HG03520 (cell line): Measurements from ENCODE around the gene TET2.

ENCODE experiments used
- ATAC-seq: cut with Tn5 transposase; IDR thresholded peaks from one replicate; pipeline ENCODE4 v1.9.1; 2021; ENCODE audit warnings: mild to moderate bottlenecking, moderate library complexity; ENCODE audit not compliant: unreplicated experiment

Gene TET2

DNA sequence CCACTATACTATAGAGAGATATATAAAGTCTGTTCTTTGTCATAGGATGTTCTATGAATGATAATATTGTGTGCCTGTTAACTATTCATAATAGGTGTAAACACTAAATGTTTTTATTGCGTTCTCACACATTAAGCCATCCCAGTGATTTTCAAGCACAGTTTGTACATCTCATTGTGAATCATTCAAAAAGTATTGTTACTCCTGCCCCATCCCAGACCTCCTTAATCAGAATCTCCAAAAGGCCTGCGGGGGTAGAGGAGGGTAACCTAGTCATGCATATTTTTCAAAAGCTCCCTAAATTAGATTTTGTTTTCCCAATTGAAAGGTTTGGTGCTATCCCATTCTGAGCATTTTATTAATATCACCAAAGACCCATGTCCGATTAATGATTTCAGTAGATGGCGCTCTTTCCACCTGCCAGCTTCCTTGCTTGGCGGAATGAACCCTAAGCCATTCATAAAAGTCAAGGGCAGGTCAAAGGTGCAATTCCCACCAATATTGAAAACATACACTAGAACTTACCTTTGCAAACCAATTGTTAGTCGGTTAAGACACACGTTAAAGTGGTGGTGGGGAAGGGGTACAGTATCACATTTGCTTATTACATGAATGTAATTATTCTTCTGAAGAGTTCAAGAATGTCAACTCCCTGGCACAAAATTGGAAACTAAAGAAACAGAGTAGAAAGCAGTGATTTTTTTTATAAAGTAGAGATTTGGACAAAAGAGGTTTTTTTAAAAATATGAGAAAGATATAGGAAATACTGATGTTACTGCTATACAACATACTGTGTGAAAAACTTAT, 5.8 kb upstream of the TET2 start:
- no peak for ATAC-seq

DNA sequence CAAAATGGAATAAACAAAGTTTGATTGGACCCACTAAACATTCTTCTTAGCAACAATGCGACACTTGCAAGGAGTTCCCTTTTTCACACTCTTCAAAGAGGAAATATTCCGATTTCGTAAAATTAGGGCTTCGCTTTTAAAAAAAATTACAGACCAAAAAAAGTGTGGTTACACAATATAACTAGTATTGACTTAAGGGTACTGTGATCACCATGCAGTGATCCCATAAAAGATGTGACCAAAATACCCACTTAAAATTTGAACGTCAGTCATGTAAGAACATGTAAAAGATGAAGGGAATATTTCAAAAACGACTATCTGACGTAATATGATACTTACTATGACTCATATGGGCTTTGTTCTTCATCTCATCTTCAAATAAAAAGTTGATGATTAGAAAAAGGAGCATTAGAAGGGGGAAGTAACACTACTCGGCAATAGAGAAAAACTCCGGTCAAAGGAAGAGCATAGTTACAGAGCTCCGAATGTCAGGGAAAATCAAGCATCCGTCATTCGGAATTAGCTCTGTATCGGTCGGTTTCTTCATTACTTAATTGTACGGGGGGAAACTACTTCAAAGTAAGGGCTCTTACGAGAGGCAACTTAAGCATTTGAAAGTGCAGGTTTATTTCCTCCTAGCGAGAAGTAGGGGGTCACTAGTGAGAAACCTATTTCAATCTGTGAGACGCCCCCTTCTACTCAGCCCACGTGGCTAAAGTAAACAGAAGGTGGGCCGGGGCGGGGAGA, 1.3 kb upstream of the TET2 start:
- no peak for ATAC-seq

DNA sequence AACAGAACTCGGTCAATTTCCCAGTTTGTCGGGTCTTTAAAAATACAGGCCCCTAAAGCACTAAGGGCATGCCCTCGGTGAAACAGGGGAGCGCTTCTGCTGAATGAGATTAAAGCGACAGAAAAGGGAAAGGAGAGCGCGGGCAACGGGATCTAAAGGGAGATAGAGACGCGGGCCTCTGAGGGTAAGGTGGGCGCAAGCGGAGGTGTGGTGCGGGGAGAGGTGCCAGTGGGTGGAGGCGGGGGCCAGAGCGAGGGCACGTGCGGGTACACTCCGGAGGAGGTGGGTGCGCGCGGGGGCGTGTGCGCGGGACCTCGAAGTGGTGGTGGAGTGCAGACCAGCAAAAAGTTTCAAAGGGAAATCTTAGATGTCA, 787 bp upstream of the TET2 start:
- ATAC-seq: peak; percentile 11

DNA sequence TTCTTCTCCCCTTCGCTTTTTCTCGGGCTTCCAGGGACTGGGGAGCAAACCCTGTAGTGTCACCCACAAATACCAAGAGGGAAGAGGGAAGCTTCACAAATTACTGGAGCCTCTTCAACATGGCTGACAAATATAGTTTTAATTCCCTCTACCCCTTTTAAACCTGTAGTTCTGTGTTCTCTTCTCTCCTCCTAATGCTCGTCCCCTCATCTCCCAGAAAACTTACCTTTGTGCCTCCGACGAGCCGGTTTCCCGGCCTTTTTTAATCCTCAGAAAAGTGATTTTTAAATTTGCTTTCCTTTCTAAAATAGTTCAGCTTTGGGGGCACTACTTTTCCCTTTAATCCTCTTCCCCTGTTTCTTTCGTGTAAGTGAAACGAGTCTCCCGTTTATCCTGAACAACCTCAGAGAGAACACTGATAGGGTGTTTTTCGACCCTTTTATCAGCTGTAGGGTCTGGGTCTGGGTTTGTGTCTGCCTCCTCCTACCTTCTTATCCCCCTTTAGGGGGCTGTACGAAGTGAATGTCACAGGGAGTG, 408 bp downstream of the TET2 start:
- ATAC-seq: peak; percentile 1

DNA sequence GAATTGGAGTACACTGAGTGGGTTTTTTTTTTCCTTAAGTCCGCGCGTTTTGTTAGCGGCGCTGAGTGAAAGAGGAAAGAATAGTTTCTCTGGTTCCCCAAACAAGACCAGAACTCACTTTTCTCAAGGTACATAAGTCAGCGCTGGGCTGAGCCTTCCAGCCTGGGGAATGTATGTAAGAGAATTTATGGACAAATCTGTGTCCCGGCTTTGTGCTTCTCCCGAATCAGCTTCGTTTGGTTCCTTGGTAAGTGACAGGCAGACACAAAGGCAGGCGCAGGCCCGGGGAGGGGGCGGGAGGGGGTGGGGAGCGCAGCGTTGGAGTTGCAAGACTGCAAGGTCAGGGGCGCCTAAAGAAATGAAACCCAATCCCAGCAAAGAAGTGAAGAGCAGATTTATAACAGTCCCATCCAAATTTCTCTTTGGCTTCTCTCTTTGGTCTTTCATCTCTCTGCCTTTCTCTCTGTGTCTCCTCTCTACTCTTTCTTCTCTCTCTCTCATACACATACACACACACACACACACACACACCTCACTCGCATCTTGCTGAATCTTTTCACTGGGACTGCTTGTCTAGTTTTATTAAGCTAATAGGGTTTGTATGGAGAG, 981 bp downstream of the TET2 start:
- no peak for ATAC-seq

DNA sequence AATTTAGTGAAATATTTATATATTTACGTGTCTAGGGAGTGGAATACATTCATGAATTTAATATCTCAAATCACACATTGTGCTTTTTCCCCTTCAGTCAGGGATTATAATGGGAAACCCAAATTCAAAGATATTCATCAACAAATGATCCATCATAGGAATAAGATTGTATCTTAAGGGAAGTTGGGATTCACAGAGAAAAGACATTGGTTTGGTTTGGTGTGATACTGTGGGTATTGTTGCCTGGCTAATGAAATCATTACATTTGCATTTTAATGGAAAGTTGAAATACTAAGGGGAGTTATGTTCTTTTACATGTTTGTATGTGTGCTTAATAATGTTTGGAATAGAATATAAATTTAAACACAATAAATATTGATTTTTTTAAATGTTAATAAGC, 1.7 kb downstream of the TET2 start:
- no peak for ATAC-seq

DNA sequence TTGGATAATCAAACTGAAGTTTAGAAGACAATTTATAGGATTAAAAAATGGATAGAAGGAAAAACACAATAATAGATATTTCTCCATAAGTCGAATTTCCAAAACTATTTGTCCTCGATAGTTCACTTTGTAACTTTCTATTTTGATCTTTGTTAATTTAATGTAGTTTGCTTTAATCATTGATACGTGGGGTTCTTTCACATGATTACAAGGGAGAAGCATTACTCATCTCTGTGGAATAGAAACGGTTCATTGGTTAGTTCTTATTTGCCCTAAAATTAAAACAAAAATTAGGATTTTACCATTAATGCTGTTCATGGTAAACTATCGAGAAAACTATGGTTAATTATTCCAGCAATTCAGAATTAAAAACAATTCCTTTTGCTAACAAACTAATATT, 2.1 kb downstream of the TET2 start:
- no peak for ATAC-seq

DNA sequence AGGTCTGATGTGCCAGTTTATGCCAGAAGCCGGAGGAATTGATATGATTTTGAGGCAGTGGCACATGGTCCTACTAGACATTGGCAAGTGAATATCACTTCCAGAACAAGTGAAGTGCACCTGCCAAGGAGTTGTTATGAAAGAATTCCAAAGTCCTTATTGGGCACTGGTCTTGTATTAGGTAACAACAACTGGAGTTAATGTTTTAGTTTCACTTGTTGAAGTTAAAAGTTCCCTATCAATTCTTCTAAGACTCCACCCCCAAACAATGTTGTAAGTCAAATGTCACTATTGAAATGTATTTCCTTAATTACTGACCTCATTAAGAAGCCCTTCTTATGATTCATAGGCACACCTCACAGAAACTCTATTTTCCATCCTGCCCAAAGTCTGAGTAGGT, 3.1 kb downstream of the TET2 start:
- no peak for ATAC-seq

DNA sequence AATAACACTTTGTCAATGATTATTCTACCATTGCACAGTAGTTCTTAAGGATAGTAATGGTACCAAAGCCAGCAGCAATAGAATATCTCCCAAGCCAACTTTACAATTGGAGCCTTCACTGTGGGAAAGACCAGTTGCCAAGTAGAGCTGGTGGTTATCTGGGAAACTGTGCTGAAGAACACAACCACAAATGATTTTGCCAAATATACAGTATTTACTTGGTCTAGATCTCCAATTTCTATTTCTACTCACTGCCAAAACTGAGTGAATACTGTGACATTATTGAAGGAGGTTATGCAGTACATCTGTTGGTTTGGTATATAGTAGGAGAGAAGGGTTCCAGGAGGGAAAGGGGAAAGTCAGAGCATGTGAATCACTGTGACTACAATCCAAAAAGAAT, 3.8 kb downstream of the TET2 start:
- ATAC-seq: no peak

DNA sequence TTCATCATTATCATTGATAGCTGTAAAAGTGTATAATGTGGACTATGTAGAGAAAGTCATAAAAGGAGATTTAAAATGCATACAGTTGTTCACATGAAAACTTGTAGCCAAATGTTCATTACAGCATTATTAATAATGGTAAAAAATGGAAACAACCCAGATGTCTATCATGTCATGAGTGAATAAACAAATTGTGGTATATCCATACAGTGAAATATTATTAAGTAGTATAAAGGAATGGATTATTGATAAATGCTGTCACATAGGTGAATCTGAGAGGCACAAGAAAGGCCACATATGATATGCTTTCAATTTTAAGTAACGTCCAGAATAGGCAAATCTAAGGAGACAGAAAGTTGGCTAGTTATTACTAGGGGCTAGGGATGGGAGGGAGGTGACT, 7.1 kb downstream of the TET2 start:
- ATAC-seq: no peak

DNA sequence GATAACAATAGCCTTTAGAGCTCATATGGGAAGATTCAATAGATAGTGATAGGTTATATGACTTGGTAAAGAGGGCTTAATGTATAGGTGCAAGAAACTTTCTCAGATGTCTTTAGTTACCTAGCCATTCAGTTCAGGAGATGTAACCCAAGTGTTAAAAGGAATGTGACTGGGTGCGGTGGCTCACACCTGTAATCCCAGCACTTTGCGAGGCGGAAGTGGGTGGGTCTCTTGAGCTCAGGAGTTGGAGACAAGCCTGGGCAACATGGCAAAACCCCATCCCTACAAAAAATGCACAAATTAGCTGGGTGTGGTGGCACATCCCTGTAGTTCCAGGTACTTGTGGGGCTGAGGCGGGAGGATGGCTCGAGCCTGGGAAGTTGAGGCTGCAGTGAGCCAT, 7.9 kb downstream of the TET2 start:
- ATAC-seq: no peak

DNA sequence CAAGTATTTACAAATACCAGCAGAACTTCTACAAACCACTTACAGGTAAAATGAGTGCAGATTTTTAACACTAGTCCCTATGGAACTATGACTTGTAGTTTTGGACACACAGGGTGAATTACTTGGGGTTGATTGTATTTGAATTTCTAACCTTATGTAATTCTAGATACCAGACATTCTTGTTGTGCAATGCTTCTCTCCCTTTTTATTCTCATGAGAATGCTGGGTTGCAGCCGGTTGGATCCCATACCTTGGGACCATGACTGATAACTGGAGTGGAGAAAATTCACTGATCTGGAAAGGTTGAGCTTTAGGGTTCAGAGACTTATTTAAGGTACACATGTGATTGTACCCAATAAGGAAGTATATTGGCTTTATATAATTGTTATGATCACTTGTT, 8.8 kb downstream of the TET2 start:
- ATAC-seq: no peak

DNA sequence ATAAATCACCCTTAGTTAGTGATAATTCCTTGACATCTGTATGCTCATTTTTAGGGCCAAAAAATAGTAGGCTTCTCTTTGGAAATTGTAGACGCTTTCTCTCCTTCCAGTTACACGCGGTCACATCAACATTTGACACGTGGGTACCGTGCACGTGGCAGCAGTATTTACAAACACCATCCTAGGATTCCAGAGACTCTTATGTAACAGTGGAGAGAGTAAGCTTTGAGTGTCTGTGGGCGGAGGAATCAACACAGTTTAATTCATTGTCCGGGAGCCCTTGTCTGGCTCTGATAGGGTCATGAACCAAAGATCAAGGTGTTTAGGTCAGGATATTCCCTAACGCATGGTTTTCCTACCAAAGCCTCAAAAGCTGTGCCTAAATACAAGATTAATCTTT, 12.2 kb downstream of the TET2 start:
- ATAC-seq: no peak

DNA sequence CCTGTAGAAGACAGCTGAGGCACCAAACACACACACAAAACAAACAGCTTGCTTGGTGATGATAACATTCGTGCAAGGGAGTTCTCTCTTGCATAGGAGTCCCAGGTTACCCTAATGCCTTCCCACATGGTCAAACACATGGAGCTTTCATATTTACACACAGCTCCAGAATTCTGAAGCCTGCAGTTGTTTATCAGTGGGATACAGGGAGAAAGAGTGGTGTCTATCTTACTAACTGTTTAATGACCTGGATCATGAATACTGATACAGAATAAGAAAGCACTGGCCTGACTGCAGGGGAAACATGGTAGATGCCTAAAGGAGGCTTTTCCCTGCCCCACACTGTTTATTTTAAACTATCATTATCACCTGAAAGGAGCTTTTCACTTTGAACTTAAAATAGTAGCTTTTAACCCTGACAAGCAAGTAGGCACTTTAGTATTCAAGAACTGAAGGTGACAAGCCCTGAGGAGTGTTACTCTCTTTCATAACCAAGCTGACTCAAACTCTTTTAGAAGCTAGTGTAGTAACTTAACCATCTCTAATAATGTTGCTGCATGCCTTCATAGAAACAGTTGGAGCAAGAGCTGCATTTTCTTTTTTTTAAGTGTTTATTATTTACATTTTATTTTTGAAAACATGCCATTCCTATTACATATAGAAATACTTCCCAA, 15.6 kb downstream of the TET2 start:
- ATAC-seq: no peak

DNA sequence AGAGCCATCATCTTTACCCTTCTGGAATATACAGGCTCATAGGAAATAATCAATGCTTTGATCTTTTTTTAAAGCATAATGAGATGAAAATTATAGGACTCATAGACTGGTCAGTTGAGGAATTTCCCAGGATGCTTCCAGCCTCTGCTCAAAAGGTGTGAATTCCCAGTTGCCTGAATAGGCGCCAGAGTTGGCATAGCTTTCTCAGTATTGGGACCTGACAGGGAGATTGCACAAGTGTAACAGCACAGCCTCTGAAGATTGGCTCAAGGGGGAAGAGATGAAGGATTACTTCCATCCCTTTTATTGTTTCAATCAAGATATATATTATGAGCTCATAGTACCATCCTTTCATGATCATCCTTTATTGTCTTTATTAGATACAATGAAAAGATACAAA, 17.9 kb downstream of the TET2 start:
- no peak for ATAC-seq

DNA sequence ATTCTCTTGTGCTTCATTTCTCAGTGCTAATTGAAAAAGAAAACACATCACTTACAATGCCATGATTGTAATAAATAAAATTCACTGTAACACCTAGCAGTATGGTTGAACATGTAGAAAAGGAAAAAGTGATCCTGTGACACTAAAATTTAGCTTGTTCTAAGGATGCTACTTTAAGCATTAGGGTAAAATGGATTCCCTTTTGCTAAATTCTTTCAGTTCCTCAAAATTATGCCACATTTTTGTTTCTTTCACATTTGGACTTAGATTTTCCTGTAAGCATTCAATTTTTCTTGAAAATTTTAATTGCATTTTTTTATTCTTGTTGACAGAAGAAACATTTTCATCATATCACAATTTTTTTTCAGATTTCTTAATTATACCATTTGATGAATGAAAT, 19.4 kb downstream of the TET2 start:
- no peak for ATAC-seq

DNA sequence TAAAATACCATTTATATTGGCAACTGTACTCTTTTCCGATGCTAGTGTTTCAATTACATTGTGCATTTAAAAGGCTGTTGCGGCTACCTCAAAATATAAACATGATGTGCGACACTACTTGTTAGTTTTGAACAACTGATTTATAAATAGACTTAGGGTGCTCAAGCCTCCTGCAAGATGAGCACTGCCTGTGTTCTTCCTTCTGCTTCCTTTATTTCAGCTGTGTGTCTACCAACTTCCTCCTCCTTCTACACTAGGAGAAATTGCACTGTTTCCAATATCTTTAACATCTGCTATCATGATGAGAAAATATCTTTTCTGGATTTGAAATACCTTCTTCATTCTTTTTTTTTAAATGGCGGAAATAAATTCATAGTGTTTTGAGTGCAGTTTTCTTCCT, 24.0 kb downstream of the TET2 start:
- no peak for ATAC-seq

DNA sequence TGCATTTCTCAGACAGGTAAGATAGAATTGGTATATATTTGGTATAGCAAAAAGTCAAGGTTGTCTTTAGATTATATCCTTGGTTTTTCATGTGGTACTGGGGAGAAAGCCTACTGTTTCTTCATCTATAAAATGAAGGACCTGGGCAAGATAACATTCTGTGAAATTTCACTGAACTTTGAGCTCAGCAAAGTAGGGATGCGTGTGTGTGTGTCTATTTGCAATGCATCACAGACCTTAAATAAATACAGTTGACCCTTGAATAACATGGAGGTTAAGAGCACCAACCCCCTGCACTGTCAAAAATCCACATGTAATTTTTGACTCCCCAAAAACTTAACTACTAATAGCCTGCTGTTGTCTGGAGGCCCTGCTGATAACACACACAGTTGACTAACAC, 25.2 kb downstream of the TET2 start:
- ATAC-seq: no peak

DNA sequence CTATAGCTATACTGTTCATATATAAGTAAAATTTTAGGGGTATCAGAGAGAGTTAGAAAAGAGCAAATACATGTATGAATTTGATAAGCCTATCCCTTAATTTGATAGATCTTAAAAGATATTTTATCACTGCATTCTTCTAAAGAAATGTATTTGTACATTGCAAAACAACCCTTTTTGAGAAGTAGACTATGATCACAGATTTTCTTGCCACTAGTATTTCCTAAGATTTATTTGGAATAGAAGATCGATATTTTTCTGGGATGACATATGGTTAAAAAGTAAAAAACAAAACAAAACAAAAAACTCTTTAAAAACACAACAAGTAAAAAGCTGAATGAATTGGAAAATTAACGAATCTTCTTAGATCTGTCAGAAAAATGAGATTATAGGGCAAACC, 27.4 kb downstream of the TET2 start:
- no peak for ATAC-seq

DNA sequence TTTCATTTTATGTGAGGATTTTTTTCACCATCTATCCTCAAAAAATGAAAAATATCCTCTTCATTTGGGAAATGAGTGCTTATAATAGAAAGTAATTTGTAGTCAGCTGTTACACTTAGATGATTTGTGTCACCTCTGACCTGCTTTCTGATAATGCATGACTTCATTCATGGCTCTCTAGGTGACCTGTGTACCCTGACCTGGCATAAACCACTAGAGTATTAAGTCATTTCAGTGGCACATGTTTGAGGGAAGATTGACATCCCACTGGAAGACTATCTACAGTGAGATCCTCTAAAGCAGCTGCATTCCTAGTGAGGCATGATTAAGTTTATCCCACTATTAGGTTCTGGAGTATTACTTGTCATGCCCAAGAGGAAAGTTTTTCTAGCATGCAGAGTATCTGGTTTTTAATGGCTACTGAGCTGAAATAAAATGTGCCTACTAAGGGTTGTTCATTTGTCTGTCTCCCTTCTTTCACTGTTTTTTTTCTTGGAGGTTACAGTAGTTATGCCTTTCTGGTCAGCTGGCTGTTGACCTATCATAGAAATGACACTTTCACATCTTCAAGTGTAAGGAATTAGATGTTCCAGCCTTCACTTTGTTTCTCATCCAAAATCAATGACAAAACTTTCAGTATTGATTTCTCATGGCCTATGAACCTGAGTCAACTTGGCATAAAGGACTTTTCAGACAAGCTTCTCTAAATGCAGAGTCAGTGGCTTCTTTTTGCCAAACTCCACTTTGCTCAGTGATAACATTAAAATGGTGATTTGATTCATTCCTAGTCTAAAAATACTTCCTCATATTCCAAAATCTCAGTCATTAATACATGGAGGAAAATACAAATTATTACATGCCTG, 33.1 kb downstream of the TET2 start:
- ATAC-seq: no peak
